ENCODE results near the gene SNRPE.

The SNRPE gene

GRCh38 chr1:203873094-203873493 lies 11.7 kb downstream of the SNRPE start:
- TF ChIP-seq ZNF146 (tag by site-specific recombination; IDR thresholded peaks at IDR 0.05) = no peak
- TF ChIP-seq, protein P1, sequence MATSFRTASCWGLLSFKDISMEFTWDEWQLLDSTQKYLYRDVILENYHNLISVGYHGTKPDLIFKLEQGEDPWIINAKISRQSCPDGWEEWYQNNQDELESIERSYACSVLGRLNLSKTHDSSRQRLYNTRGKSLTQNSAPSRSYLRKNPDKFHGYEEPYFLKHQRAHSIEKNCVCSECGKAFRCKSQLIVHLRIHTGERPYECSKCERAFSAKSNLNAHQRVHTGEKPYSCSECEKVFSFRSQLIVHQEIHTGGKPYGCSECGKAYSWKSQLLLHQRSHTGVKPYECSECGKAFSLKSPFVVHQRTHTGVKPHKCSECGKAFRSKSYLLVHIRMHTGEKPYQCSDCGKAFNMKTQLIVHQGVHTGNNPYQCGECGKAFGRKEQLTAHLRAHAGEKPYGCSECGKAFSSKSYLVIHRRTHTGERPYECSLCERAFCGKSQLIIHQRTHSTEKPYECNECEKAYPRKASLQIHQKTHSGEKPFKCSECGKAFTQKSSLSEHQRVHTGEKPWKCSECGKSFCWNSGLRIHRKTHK (tag by site-specific recombination; IDR thresholded peaks at IDR 0.05) = peak; percentile 90
- peaks cover 33 to 69% of the 10 kb centered on the region in 2 experiments for H3K36me3 ChIP-seq (ENCODE audit: control insufficient read depth in 2 of 2, insufficient read depth in 1 of 2, low read length in 2 of 2)
- H3K9me3 ChIP-seq (ENCODE audit: control insufficient read depth, insufficient read depth, low read depth, low read length) = no peaks in the 10 kb centered on the region
- ChIA-PET POLR2A (interaction anchor here (1.1 to 3.5 kb wide), 3 partner anchors 9 to 255 kb away, joined by 3 to 20 read pairs (median 3); no protein-coding TSS in a partner anchor), CTCF (interaction anchor here (0.6 to 8.2 kb wide), 4 partner anchors 15 to 490 kb away, joined by 3 to 167 read pairs (median 4); no protein-coding TSS in a partner anchor)
- H3K4me1 ChIP-seq (ENCODE audit: control insufficient read depth, insufficient read depth, low read length) = no peaks in the 10 kb centered on the region
- no peak overlapping the region for H3K27ac ChIP-seq (ENCODE audit: extremely low read depth, low read depth, low read length)
- H3K4me3 ChIP-seq (ENCODE audit: low read depth, low read length) = no peak overlapping the region

DNA sequence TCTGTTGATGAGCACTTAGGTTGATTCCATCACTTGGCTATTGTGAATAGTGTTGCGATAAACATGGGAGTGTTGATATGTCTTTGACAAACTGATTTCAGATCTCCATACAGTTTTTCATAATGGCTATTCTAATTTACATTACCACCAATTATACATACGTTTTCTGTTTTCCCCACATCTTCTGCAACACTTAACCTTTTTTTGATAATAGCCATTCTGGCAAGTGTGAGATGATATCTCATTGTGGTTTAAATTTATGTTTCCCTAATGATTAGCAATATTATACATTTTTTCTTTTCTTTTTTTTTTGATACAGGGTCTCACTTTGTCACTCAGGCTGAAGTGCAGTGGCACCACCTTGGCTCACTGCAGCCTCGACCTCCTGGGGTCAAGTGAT lies 17.0 kb downstream of the SNRPE start:
- Histone ChIP-seq H3K4me1 (ENCODE audit: control insufficient read depth, insufficient read depth, low read length) (no peaks in the 10 kb centered on the region), H3K27ac (ENCODE audit: extremely low read depth, low read depth, low read length) (no peak overlapping the region), H3K4me3 (ENCODE audit: low read depth, low read length) (no peak overlapping the region), H3K9me3 (ENCODE audit: control insufficient read depth, insufficient read depth, low read depth, low read length) (no peaks in the 10 kb centered on the region), H3K36me3 (ENCODE audit: control insufficient read depth in 2 of 2, insufficient read depth in 1 of 2, low read length in 2 of 2) (peaks cover 15 to 31% of the 10 kb centered on the region in 2 experiments; a peak in 2 of 3 replicates)
- ChIA-PET CTCF (no interaction called here), POLR2A (interaction anchor here (0.7 kb wide), 1 partner anchor 349 kb away, joined by 3 read pairs; no protein-coding TSS in a partner anchor)
- no peak for TF ChIP-seq ZNF146 (tag by site-specific recombination; IDR thresholded peaks at IDR 0.05)
- TF ChIP-seq ZNF133 (tag by site-specific recombination; IDR thresholded peaks at IDR 0.05) = peak; percentile 94

DNA sequence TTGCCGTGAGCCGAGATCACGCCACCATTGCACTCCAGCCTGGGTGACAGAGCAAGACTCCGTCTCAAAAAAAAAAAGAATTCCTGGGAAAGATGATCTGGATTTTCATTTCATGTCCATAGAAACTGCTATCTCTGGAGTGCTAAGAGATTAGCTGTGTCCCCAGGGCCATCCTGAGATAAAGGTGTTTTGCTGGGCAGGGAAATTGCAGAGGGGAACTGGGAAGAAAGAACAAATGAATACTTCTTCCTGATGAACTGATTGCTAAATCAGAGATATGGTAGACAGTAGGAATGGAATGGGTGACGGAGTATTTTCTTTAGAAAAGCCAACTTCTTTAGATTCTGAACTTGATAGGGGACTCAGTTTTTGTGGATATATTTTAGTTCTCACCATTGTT lies 19.2 kb downstream of the SNRPE start:
- no peaks in the 10 kb centered on the region for H3K9me3 ChIP-seq (ENCODE audit: control insufficient read depth, insufficient read depth, low read depth, low read length)
- H3K4me3 ChIP-seq (ENCODE audit: low read depth, low read length) = no peak overlapping the region
- TF ChIP-seq RBAK (tag by site-specific recombination; IDR thresholded peaks at IDR 0.05) (no peak), ZNF544 (tag by site-specific recombination; IDR thresholded peaks at IDR 0.05) (no peak), PRDM10 (tag by site-specific recombination; IDR thresholded peaks at IDR 0.05) (no peak), ZNF426 (tag by site-specific recombination; IDR thresholded peaks at IDR 0.05) (no peak), ZSCAN16 (tag by site-specific recombination; IDR thresholded peaks at IDR 0.05) (no peak), ZNF768 (tag by site-specific recombination; IDR thresholded peaks at IDR 0.05) (no peak), ZNF610 (tag by site-specific recombination; IDR thresholded peaks at IDR 0.05; ENCODE audit: borderline replicate concordance) (no peak), KLF9 (tag by site-specific recombination; IDR thresholded peaks at IDR 0.05; ENCODE audit: low read depth) (no peak), ZNF558 (tag by site-specific recombination; IDR thresholded peaks at IDR 0.05) (no peak)
- TF ChIP-seq, protein P2, sequence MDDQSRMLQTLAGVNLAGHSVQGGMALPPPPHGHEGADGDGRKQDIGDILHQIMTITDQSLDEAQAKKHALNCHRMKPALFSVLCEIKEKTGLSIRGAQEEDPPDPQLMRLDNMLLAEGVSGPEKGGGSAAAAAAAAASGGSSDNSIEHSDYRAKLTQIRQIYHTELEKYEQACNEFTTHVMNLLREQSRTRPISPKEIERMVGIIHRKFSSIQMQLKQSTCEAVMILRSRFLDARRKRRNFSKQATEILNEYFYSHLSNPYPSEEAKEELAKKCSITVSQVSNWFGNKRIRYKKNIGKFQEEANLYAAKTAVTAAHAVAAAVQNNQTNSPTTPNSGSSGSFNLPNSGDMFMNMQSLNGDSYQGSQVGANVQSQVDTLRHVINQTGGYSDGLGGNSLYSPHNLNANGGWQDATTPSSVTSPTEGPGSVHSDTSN (CRISPR knock-in tag; IDR thresholded peaks at IDR 0.05) = no peak
- ChIA-PET CTCF (interaction anchor here (0.6 to 1.3 kb wide), 4 partner anchors 9 to 360 kb away, joined by 3 to 7 read pairs (median 3); no protein-coding TSS in a partner anchor), POLR2A (no interaction called here)
- no peak overlapping the region for H3K27ac ChIP-seq (ENCODE audit: extremely low read depth, low read depth, low read length)
- H3K4me1 ChIP-seq (ENCODE audit: control insufficient read depth, insufficient read depth, low read length) = no peaks in the 10 kb centered on the region
- peaks cover 15 to 22% of the 10 kb centered on the region in 2 experiments; a peak in 2 of 3 replicates for H3K36me3 ChIP-seq (ENCODE audit: control insufficient read depth in 2 of 2, insufficient read depth in 1 of 2, low read length in 2 of 2)

All from HEK293 (cell line).